Sigmoid colon (tissue), 4 donors: Measurements from ENCODE around the gene UBXN10.

Experiments used
- EP300 ChIP-seq, 4 donors: sonication (generic); formaldehyde crosslinking; IDR thresholded peaks; one replicate each; pipeline ENCODE4 v1.6.1; 2017; ENCODE audit warnings: antibody characterized with exemption in 4 of 4
- POLR2A ChIP-seq, 2 donors: fragments of 450-650 bp; IDR thresholded peaks; one replicate each; pipeline ENCODE4 v1.6.1; 2016; ENCODE audit warnings: antibody characterized with exemption in 2 of 2, mild to moderate bottlenecking in 2 of 2, moderate library complexity in 2 of 2
- POLR2AphosphoS5 ChIP-seq, 4 donors: sonication (generic); formaldehyde crosslinking; IDR thresholded peaks; one replicate each; pipeline ENCODE4 v1.6.1; 2017; ENCODE audit warnings: antibody characterized with exemption in 4 of 4
- TF ChIP-seq, protein P1 (sequence below), 4 experiments: fragments of 450-650 bp in 3 of 4; fragments of 200-600 bp in 1 of 4; IDR thresholded peaks; one replicate each; pipeline ENCODE4 v1.5.1; 2016 to 2019; ENCODE audit warnings: antibody characterized with exemption in 4 of 4, mild to moderate bottlenecking in 3 of 4, moderate library complexity in 2 of 4

DNA sequence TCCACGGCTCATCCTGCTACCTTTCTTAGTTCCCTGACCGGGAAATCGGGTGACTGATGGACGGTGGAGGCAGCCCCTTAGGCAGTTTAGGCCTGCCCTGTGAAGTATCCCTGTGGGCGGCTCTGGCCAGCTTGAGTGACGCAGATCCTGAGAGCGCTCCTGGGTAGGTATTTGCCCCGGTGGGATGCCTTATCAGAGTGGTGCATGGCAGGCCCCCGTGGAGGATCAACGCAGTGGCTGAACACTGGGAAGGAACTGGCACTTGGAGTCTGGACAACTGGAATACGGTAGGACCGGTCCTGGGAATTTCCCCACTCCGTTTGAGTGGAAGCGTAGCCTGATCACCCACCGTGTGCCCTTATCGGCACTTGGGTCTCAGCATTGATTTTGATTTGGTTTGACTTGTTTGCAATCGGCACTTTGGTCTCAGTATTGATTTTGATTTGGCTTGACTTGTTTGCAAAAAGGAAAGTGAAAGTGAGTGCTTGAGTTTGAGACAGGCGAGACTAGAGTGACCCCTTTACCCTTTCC is 31.5 kb upstream of the UBXN10 start:
- TF ChIP-seq, protein P1, sequence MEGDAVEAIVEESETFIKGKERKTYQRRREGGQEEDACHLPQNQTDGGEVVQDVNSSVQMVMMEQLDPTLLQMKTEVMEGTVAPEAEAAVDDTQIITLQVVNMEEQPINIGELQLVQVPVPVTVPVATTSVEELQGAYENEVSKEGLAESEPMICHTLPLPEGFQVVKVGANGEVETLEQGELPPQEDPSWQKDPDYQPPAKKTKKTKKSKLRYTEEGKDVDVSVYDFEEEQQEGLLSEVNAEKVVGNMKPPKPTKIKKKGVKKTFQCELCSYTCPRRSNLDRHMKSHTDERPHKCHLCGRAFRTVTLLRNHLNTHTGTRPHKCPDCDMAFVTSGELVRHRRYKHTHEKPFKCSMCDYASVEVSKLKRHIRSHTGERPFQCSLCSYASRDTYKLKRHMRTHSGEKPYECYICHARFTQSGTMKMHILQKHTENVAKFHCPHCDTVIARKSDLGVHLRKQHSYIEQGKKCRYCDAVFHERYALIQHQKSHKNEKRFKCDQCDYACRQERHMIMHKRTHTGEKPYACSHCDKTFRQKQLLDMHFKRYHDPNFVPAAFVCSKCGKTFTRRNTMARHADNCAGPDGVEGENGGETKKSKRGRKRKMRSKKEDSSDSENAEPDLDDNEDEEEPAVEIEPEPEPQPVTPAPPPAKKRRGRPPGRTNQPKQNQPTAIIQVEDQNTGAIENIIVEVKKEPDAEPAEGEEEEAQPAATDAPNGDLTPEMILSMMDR (IDR thresholded peaks at IDR 0.05) = no peak
- TF ChIP-seq POLR2AphosphoS5 (IDR thresholded peaks at IDR 0.05) (no peak), EP300 (IDR thresholded peaks at IDR 0.05) (no peak), POLR2A (IDR thresholded peaks at IDR 0.05) (no peak)
